ENCODE results near the gene HDDC3. TPM values are rescaled to one million over a fixed set of nuclear protein-coding genes. Genes with fewer than 3 reads are reported as not detected.

The HDDC3 gene, protein sequence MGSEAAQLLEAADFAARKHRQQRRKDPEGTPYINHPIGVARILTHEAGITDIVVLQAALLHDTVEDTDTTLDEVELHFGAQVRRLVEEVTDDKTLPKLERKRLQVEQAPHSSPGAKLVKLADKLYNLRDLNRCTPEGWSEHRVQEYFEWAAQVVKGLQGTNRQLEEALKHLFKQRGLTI
- total RNA-seq, result 17.1 TPM
- long read RNA-seq, transcript HDDC3-202 (4 exons, 1,880 nt), result major isoform, 14 of 22 reads
- long read RNA-seq, partial matches to known transcripts, result 1 of 22 reads
- long read RNA-seq, other reads (novel, unspliced or antisense), result 2 of 22 reads

DNA sequence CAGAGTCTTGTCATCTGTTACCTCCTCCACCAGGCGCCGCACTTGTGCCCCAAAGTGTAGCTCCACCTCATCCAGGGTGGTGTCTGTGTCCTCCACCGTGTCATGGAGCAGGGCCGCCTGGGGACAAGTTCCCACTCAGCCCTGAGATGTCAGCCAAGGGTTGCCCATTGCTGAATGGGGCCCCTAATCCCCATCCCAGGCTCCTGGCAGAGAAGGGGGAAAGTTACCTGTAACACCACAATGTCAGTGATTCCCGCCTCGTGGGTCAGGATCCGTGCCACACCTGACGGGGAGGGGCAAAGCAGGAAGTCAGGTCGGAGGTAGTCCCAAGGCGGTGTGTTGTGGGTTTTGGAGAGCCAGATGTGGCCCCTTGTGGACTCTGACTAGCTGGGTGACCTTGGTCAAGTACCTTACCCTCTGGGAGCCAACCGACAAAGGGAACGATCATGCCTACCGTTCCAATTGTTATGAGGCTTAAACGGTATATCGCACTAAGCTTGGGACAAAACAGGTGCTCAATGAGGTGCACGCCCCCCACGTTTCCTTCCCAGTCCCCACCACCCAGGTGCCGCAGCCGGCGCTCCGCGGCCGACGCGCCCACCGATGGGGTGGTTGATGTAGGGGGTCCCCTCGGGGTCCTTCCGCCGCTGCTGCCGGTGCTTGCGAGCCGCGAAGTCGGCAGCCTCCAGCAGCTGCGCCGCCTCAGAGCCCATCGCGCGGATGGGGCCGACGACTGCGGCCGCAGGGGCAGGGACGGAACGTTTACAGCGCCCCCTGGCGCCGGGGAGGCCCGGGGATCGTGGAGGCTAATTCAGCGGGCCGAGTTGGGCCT is at the start of gene HDDC3:
HDDC3 (minus strand) TSS at position 722 of the 832 bp plus-strand sequence; CDS start at position 713, 9 bp downstream.
- peak; percentile 98 for DNase-seq (ENCODE audit: low spot score)

DNA sequence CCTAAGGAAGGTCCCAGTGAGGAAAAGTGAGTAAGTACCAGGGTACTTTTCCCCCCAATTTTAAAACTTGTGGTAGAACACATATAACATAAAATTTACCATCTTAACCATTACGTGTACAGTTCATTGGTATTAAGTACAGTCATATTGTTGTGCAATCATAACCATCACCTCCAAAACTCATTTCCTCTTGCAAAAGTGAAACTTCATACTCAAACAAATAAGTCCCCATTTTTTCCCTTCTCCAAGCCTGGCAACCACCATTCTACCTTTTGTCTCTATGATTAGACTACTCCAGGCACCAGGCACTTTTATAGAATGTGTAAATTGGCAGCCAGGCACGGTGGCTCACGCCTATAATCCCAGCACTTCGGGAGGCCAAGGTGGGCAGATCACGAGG is 49.8 kb upstream of the HDDC3 start:
- no peak for DNase-seq (ENCODE audit: low spot score)

DNA sequence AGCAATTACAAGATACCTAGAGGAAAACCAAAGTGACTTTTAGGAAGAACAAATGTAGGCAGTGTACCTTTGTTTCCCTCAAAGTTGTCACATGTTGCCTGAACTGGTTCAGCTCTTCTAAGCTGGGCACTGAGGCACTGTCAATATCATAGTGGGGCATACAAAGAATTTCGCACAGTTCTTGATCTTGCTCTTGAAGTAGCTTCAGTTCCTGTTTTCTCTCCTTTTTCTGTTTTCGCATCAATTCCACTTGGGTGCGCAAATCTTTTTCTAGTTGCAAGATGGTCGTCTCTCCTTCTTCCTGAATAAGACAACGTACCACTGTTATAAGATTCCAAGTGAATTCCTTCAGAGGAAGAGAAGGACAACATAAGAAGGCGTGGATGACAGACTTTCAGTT is 49.3 kb upstream of the HDDC3 start:
- DNase-seq (ENCODE audit: low spot score), result no peak

DNA sequence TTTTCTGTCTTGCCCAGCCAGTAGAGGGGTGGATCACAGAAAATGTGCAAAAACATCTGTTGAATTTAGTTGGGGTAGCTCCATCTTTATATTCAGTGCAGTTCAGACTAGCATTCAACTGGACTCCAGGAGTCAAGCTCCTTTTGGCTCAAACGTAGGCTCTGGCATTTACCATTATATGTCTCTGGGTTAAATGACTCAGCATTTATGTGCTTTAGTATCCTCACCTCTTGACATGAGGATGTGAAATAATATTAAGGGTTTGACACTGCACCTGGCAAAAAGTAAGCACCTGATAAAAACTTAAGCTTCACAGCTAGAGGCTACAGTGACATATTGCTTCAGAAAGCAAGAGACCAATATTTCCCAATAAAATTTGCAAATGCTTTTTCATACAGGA is 47.2 kb upstream of the HDDC3 start:
- no peak for DNase-seq (ENCODE audit: low spot score)

DNA sequence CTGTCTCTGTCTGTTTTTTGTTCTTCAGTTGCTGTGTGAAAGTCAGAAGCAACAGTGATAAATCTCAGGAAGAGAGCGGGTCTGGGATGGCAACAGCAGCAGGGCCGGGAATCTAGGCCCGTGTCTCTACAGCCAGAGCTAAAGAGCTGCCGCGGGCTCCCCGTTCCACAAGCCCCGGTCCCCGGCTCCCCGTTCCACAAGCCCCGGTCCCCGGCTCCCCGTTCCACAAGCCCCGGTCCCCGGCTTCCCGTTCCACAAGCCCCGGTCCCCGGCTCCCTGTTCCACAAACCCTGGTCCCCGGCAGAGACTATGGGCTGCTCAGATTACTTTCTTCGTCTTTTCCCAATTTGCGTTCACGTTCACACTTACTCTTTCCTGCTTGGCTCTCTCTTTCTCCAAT is 41.9 kb upstream of the HDDC3 start:
- DNase-seq (ENCODE audit: low spot score), result no peak

DNA sequence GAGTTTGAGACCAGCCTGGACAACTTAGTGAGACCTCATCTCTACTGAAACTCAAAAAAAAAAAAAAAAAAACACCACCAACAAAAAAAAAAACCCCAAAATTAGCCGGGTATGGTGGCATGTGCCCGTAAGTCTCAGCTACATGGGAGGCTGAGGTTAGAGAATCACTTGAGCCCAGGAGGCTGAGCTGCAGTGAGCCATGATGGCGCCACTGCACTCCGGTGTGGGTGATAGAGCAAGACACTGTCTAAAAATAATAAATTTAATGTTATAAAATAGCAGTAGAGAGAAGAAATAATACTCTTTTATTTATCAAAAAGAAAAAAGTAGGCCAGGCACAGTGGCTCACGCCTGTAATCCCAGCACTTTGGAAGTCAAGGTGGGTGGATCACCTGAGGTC is 39.8 kb upstream of the HDDC3 start:
- no peak for DNase-seq (ENCODE audit: low spot score)

DNA sequence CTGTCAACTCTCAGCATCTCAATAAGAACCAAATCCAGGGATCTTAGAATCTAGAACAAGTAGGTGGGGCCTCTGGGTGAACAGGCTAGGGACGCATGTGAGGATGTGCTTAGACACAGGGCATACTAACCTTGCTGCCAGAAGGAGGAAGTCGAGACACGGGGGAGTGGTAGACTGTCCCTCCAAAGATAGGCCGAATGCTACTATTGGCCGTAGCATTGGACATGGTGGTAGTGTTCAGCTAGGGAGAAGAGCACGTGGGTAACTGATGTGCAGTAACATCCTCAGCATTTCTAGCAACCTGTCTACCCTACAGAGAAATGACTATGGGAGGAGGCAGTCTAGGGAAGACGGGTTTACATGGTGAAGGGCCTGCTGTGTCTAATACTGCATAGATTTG is 37.9 kb upstream of the HDDC3 start:
- no peak for DNase-seq (ENCODE audit: low spot score)

DNA sequence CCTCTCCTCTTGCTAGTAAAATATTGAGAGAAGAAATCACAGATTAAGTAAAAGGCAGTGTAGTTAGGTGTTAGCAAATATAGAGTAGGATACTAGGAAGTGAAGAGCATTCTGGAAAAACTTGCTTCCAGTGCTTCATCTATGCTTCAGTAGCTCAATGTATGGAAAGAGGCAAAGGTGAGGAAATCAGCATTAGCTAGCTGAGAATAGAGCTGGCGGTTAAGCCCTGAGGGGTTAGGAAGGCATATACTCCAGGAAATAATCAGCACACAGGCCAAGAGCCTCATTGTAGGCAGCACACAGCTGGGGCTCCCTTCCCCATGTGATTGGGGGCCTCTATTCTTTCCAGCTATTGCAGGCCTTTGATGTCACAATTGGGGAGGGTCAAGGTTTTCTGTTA is 36.1 kb upstream of the HDDC3 start:
- DNase-seq (ENCODE audit: low spot score), result no peak

DNA sequence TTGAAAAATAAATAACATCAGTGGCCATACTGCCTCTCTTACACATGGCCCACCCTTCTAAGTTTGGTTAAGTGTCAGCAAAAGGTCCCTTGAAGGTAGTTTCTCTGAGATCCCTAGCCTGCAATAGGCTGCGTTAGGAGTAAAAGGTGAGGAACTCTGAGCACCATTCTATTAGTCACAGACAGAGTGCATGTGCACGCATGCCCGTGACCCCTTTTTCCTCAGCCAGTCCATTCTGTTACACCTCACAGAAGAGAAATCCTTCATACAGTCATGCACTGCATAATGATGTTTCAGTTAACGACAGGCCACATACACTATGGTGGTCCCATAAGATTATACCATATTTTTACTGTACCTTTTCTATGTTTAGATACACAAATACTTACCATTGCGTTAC is 34.9 kb upstream of the HDDC3 start:
- DNase-seq (ENCODE audit: low spot score), result no peak

DNA sequence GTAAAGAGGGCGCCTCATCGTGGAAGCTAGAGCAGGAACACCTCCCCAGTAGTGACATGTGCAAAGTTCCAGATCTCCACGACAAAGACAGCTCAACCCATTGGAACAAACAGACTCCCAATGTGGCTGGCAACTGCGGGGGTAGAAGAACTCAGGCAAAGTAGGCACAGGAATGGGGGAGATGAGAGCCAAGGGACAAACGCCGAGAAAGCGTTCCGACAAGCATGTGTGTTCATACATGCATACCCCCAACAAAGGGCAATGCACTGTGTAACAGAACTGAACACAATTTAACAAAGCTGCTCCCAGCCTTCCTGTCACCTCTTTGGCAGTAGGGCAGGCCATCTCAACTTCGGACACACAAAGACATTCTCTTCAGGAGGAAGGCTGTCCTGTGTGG is 33.9 kb upstream of the HDDC3 start:
- DNase-seq (ENCODE audit: low spot score), result no peak

DNA sequence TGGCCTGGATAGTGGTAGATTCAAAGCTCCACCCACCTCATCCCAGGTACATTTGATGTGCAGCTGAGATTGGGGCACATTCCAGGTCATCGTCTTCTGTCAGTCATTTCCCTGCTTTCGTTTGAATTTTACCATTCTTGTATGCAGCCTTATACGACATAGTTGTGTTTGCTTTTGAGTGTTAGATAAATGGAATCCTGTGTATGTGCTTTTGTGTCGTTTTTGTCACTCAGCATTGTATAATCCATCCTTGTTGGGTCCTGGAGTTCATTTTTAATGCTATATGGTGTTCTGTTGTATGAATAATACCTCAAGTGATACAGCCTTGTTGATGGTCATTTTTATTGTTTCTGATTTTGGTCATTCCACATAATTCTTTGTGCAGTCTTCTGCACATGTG is 29.7 kb upstream of the HDDC3 start:
- DNase-seq (ENCODE audit: low spot score), result no peak

DNA sequence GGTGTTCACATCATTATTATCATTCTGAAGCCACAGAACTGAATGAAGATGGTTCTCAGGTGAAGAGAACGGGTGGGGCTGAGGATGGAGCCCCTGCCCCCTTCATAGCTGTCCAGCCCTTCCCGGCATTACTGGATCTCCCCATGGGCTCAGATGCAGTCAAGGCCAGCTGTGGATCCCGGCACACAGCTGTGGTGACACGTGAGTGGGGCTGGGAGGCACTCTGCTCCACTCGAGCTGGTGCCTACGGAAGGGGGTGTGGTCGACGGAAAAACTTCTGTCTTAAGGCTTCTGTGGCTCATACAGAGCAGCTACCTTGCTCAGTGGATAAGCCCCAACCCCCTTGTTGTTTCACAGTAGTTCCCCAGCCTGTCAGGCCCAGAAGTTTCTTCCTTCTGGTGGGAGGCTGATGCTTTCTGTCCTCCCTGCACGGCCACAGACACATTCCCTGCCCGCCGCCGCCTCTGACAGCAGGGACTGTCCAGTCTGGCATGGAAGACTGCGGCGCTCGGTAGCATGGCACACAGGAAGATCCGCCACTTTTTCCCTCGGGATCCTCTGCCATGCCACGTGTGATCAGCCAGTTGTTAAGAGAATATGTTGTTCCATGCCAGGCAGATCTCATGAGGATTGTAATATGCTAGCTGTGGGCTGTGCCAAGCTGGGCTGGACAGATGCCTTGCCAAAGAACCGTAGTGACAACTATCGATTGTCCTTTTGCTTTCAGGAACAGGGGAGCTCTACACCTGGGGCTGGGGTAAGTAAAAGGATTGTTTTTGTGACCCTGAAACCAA is 28.1 kb upstream of the HDDC3 start:
- DNase-seq (ENCODE audit: low spot score), result no peak

DNA sequence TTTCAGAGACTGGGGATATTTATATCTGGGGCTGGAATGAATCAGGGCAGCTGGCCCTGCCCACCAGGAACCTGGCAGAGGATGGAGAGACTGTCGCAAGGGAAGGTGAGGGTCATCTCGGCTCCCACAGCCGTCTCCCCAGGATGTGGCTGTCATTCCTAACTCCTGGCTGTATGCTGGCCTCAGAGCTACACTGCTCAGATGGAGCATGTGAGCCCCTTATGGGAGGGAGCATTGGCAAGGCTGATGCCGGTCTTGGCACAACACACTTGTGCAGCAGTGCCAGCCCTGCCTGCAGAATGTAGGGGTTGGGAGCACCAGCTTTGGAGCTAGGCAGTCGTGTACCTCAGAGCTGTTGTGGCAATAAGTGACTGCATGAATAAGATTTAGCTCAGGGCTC is 27.5 kb upstream of the HDDC3 start:
- DNase-seq (ENCODE audit: low spot score), result no peak

DNA sequence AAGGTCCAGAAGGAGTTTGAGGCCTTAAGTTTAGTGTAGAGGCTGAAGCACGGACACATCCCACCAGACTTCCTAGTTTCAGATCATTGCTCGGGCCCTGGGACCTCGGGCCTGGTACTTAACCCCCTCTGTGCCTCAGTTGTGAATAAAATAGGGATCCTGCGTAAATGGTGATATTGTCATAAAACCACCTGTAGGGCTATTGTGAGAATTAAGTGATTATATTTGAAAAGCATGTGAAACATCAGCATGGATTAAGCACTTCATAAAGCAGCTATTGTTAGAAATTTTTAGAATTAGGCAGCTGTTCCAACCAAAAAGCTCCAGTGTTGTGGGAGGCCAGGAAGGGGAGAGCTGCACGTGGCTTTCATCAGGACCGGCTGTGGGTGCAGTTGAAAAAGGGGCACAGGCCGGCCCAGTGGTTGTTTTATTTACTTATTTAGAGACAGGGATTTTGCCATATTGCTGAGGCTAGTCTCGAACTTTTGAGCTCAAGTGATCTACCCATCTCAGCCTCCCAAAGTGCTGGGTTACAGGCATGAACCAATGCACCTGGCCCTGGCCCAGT is 26.8 kb upstream of the HDDC3 start:
- no peak for DNase-seq (ENCODE audit: low spot score)

DNA sequence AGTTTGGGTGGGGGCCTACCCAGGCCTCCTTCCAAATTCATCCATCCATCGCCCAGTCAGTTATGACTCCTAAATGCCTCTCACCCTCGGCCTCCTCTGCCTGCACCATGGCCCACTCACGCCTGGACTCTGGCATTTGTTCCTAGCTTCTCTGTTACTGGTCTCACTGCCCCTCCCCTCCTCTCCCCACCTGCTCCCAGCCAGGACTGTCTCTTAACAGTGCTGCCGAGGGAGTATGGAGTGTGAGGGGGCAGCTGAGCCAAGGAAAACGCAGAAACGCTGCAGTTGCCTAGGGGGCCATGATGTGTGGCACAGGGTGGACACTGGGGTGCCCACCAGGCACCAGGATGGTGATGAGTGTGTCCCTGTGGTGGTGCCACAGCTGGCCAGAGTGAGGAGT is 25.4 kb upstream of the HDDC3 start:
- no peak for DNase-seq (ENCODE audit: low spot score)

DNA sequence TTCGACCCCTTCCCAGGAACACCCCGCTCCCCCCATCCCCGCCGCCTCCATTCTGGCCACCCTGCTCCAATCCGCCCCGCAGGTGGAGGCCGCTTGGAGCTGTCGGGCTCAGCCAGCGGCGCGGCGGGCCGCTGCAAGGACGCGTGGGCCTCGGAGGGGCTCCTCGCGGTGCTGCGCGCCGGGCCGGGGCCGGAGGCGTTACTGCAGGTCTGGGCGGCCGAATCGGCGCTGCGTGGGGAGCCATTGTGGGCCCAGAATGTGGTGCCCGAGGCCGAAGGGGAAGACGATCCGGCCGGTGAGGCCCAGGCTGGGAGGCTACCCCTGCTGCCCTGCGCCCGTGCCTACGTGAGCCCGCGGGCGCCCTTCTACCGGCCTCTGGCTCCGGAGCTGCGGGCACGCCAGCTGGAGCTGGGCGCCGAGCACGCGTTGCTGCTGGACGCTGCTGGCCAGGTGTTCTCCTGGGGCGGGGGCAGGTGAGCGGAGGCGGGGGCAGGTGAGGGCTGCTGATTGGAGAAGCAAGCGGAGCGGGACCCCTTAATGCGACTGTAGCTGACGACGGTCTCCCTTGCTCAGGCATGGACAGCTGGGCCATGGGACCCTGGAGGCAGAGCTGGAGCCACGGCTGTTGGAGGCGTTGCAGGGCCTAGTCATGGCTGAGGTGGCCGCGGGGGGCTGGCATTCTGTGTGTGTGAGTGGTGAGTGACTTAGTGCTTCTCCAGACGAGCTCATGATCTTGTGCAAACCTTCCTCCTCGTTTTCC is 24.9 kb upstream of the HDDC3 start:
- no peak for DNase-seq (ENCODE audit: low spot score)

DNA sequence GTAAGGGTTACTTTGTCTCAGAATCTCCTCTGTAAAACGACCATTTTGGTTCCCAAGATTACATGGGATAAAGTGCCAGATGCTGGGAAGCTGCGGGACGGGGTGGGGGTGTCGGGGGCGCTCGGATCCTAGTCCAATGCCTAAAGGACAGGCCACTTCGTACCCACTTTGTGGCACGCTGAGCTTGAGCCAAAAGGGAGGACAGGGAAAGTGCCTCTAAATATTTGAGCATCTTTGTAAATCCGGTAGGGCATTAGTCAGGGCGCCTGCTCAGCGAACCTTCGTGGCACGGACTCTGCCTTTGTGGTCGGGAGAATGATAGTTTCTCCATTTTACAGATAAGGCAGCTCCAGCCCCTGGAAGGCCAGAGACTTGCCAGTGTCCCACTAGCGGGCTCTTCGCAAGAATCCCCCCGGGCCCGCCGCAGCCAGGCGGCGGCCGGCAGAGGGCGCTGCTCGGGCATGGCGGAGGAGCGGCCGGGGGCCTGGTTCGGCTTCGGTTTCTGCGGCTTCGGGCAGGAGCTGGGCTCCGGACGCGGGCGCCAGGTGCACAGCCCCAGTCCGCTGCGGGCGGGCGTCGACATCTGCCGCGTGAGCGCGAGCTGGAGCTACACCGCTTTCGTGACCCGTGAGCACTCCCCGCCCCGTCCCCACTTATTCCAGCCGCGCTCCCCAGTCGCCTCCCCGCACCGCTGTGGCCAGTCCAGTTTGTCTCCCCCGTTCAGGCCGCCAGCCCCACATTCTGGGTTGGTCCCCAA is 24.1 kb upstream of the HDDC3 start:
- DNase-seq (ENCODE audit: low spot score), result no peak

DNA sequence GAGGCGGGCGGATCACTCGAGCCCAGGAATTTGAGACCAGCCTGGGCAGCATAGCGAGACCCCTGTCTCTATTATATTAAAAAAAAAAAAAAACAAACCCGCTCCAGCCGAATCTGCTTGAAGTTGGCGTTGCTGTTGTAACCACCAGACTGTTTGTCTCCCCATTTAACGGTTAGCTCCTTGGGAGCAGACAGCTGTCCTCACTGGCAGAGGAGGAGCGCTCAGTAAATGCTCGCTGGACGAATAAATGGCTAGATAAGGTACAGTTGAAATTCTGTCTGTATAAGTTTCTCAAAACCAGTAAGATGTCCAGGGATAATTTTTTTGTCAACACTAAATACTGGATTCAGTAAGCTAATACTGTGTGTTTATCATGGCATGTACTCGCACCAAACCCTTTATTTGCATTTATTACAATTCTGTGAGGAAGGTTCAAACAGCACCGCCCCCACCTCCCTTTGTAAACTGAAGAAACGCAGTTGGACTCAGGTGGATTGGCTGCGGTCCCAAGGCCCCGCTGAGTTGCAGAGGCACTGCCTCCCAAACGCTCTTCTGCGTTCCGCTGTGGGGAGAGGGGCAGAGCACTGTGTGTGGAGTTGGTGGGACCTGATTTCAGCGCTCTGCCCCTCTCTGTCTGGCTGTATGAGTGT is 23.4 kb upstream of the HDDC3 start:
- no peak for DNase-seq (ENCODE audit: low spot score)

Measured in mesenteric fat pad (tissue), 1 donor.